NCI-H226 (cell line): Measurements from ENCODE around the gene KRTAP12-3.
"Not testable (repeated sequence)": the region's sequence is repeated elsewhere in the genome, so short reads cannot be mapped to it uniquely, and the experiment has no call there.

Experiments used
- DNase-seq: peaks from one replicate; pipeline ENCODE4 v3.0.0-alpha.2; 2015

The KRTAP12-3 gene

DNA sequence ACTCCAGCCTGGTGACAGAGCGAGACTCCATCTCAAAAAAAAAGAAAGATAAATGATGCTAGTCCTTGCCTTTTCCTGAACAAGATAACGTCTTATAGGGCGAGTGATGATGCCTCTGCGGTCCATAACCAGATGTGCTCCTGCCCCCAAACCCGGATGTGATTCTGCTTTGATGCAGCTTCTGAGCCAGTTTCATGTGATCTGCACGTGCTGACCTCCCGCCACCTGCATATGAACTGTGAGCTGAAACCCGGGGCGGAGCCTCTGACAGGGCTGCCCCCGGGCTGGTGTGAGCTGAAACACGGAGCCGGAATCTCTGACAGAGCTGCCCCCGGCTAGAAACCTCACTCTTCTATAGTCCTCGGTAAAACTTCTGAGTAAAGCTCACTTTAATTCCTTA lies 4.6 kb upstream of the KRTAP12-3 start:
- no peak for DNase-seq

DNA sequence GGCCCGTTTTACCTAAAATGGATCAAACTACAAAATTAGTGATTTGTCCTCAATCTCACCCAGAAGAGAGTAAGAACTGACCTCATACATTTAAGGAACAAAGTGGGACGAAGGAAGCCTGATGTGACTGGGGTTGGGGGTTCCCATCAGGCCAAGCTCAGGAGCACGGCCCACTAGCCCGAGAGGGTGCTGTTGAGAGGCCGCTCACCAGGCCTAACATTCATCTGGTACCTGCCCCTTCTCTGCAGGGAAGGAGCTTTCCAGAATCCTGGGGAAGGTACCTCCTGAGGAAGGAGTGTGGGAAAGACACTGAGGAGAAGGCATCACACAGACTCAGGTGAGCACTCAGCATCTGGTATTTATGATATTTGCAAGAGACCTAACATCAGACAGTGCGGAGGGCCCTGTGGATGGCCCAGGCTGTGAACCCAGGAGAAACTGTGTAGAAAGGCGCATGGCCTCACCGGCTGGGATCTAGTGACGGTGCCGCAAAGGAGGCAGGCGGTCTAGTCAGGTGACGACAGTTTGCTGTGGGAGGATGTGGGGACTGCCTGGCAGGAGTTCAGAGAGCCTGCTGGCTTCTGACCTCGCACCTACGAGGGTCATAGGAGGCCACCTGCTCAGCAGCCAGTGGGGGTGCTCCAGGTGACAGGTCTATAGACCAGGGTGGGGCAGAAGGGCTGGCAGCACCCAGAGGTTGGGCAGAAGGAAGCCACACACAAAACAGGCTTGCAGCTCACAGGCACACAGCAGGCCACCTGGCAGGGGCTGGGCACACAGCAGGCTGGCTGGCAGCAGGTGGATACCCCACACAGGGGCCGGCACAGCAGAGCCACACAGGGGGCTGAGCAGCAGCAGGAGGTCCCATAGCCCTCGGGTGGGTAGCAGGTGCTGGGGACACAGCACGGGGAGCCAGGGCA lies 3.8 kb upstream of the KRTAP12-3 start:
- DNase-seq: no peak

DNA sequence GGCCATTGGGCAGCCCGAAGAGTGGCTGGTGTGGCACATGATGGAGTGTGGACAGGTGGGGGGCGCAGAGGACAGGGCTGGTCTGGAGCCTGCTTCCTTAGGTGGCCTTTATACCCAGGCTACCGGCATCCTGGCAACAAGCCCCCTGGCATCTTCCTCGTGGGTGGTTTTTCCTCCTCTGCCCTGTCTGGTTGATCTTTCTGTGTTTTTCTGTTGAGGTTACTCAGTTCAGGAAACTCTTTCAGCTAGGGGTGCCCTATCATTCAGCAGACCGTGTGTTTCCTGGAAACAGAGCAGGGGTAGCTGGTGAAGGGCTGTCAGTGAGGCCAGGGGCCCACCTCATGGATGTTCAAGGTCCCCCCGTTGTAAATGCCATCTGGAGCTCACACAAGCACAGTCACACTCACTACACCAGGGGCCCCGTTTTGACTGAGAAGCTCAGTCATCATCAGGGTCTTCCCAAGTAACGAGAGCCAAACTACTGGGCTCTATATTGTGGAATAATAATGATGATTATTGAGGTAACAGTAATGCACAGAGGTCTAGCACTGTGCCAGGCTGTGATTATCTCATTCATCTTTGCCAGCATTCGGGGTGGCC lies 3.1 kb upstream of the KRTAP12-3 start, which contains the start of gene KRTAP12-4:
TSS of gene KRTAP12-4 (minus strand) at position 84 of the 600 bp plus-strand sequence. CDS start at position 39, 45 bp downstream.
- DNase-seq: no peak

DNA sequence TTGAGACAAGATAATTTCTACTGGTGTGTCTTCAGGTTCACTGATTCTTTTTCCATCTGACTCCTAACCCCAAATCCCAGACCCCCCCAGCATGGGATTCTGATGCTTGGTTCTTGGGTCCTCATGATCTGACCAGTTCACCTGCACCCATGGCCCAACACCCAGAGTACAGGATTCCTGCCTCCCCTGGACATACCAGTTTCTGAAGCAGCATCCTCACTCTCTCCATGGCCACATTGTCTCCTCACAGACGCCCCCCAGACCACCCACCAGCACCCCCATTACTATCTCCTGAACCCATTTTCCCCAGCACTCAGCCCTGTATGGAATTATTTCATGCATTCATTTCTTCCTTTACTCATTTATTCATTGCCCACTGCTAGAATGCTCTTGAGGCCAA lies 864 bp upstream of the KRTAP12-3 start:
- no peak for DNase-seq

DNA sequence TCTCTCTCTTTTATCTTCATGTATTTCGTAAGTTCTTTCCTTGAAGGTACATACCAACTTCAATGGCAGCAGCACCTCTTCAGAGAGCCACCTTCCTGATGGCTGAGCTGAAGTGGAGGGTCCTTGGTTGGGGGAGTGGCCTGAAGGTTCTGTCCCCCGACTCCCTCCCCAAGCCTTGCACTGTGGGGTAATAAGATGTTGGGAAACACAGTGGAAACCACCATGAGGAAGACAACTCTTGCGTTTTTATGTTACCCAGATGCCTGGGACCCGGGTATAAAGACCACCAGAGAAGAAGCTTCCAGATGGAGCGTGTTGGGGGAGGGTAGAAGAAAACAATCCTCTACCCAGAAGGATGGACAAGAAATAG lies 794 bp downstream of the KRTAP12-3 start:
- no peak for DNase-seq

DNA sequence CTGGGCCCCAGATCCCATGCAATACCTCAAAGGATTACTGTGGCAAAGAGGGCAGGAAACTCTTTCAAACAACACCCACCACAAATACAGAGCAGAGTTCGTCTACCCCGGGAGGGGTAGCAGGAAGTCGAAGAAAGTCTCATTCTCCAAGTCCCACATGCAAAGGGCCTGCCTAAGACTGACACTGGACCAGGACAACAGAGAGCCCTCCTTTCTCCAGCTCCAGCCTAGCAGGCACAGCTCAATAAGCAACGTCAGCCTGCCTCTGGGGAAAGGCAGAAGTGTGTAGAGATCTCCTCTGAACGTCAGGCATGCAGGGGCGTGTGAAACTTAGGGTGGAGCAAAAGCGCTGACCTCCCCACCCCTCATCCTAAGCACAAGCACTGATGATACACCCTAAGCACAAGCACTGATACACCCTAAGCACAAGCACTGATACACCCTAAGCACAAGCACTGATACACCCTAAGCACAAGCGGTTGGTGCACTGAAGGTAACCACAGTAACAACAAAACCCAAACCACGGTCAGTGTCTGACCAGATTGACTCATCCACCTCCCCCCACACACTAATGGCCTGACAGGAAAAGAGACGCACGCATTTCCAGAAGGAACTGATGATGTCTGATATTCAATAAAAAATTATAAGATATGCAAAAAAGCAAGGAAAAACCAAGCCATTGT lies 1.3 kb downstream of the KRTAP12-3 start:
- DNase-seq: peak; percentile 15

DNA sequence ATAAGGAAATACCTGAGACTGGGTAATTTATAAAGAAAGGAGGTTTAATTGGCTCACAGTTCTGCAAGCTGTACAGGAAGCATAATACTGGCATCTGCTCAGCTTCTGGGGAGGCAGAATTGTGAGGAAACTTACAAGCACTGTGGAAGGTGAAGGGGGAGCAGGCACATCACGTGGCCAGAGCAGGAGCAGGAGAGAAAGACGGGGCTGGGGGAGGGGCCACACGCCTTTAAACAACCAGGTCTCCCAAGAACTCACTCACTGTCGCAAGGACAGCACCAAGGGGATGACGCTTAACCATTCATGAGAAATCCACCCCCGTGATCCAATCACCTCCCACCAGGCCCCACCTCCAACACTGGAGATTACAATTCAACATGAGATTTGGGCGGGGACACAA lies 3.8 kb downstream of the KRTAP12-3 start:
- not testable (repeated sequence) for DNase-seq

DNA sequence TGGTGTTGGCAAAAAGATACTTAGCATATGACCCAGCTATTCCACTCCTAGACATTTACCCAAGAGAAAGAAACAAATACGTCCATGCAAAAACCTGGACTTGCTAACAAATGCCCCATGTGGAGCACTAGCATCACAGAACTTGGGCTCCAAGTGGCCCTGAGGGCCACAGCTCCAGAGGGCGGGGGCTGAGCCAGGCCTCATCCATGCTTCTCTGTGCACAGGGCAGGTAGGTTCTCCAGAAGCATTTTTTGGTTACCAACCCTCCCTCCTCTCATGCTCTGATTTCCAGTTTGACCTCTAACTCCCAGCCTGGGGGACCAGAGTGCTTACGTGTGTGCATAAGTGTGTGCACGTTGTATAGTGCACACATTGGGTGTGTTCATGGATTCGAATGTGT lies 7.0 kb downstream of the KRTAP12-3 start:
- DNase-seq: no peak

DNA sequence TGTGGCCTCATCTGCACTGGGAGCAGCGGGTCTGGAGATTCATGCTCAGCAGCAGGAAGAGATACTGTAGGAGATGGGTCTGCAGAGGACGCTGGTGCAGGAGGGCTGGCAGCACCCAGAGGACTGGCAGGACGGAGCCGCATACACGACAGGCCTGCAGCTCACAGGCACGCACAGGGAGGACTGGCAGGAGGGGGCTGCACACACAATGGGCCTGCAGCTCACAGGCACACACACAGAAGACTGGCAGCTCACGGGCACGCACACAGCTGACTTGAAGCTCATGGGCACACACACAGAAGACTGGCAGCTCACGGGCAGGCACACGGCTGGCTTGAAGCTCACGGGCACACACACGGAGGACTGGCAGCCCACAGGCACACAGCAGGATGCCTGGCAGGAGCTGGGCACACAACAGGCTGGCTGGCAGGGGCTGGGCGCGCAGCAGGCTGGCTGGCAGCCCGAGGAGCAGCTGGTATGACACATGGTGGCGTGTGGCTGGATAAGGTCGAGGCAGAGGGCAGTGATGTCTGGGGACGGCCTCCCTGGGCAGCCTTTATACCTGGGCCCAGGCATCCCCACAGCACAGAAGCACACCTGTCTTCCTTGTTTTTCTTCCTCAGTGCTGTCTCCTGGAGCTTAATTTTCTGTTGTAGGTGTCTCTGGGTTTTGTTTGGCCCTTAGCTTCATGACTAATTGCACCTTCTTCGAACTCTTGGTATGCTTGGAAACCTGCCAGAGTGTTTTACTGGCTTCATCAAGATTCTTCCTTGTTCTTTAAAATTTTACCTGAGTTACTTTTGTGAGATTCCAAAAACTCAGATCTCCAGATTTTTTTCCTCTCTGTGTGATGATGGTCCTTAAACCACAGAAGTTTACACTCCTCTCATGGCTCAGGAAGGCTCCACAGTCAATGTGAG lies 8.9 kb downstream of the KRTAP12-3 start, which contains the start of gene KRTAP12-2:
TSS of gene KRTAP12-2 (minus strand) at position 527 of the 920 bp plus-strand sequence. CDS start at position 486, 41 bp downstream.
- no peak for DNase-seq

DNA sequence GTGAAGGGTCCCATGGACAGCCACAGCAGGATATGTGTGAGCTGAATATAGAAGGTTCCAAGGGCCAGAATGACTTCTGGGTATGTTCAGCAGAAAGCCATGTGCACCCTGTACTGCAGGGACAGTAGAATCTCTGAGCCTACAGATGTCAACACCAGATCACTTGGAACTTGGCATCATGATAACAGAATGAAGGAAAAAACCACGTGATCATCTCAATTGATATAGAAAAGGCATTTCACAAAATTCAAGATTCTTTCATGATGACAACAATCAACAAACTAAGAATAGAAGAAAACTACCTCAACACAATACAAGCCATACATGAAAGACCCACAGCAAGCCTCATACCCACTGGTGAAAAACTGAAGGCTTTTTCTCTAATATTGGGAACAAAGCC lies 9.9 kb downstream of the KRTAP12-3 start:
- no peak for DNase-seq

DNA sequence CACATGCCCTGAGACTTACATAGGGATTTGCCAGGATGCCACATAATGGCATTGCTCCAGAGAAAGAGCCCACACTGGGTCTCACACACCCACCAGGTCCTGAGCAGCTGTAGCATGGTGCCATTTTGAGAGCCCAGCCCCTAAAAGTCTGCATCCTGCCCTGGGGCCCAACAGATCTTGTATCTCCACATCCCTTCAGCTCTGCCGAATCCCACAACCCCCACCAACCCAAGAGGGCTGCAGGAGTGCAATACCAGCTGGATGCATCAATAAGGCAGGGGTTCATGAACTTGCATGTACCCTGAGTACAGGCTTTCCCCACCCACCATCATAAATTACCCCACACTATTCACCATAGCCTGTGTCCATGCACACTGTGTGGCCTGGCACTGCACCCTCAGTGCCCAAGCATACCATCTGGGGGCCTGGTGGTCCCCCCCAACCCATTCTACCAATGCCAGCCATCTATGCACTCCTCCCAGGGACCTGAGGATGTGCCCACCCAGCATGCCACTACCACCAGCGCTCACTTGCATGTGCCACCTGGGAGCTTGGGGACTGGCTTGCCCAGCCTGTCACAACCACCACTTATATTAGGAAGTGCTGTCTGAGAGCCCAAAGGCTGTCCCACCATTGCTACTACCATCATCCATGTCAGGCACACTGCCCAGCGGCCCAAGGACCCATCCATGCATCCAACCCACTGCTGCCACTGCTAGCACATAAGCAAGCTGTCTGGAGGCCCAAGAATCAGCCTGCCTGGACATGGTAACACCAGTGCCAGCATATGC lies 13.1 kb downstream of the KRTAP12-3 start:
- DNase-seq: no peak

DNA sequence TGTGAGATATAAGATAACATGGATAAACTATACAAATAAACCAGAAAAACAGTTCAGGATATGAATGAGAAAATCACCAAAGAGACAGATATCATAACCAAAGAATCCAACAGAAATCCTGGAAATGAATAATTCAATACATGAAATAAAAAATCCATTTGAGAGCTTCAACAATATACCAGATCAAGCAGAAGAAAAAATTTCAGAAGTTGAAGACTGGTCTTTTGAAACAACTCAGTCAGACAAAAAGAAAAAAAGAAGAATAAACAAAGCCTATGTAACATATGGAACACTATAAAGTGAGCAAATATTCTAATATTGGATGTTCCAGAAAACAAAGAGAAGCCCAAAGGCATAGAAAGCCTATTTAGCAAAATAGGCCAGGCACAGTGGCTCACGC lies 14.2 kb downstream of the KRTAP12-3 start:
- no peak for DNase-seq

DNA sequence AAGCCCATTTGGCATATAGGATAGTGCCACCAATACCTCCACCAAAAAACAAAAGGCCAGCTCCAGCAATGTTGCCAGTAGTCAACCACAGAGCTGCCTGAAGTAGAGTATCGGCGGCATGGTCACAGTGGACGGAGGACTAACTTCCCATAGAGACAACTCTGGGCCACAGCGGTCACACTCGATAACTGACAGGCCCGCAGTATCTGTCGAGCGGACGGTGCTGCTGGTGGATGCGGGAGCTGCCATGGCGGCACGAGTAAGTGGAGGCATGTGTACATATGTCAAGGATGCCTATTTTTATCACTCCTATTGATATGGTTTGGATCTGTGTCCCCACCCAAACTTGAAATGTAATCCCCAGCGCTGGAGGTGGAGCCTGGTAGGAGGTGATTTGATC lies 20.1 kb downstream of the KRTAP12-3 start:
- no peak for DNase-seq

DNA sequence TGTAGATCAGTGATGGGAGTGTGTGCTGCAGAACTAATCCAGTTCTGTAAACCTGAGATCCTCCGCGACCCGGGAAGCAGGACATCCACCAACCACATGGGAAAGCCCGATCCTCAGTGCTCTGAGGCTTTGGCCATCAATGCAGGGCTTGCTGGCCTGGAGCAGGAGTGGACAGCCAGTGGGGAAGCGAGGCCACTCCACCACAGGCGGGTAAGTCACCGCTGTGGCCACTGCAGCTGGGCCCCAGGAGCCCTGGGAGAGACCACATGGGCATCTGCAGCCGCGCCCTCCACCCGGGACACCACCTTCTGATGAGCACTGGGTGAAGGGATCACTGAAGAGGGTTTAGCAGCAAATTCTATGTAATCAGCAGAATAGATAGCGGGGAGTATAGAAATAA lies 23.4 kb downstream of the KRTAP12-3 start:
- no peak for DNase-seq

DNA sequence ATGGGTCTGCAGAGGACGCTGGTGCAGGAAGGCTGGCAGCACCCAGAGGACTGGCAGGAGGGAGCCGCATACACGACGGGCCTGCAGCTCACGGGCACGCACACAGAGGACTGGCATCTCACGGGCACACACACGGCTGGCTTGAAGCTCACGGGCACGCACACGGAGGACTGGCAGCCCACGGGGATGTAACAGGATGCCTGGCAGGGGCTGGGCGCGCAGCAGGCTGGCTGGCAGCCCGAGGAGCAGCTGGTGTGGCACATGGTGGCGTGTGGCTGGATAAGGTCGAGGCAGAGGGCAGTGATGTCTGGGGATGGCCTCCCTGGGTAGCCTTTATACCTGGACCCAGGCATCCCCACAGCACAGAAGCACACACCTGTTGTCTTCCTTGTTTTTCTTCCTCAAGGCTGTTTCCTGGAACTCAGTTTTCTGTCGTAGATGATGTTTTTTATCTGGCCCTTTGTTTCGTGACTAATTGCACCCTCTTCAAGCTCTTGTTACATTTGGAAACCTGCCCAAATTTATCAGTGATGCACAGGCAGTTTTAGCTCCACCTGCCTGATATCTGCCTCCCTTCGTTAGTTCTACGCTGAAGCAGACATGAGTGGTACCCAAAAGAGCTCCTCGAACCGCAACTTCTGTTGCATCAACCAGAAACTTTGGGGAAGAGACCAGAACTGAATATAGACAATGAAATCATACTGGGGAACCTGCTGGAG lies 24.3 kb downstream of the KRTAP12-3 start, which contains the start of gene KRTAP12-1:
TSS of gene KRTAP12-1 (minus strand) at position 303 of the 719 bp plus-strand sequence. CDS start at position 263, 40 bp downstream.
- no peak for DNase-seq

DNA sequence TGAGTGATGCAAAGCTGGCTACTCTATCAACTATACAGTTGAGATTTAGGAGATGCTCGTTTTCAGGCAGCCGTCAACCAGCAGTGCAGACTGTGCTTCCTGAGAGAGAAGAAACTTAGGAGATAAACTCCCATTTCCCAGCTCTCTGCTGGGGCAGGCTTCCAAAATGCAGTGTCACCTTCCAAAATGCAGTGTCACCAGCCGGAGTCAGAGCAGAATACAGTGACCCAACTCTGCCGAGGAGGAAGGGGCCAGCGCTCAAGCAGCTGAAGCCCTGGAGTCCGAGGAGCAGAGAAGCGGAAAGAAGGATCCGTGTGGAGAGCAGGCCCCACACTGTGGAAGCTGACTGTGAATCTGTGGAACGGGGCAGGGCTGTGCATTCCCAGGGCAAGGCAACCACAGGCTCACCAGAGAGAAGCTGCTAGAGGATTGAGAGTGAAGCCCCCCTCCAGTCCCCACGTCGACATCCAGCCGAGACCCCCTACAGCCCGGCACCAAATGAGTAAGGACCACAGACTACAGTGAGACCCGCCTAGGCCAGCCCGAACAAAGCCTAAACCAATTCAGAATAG lies 24.9 kb downstream of the KRTAP12-3 start:
- no peak for DNase-seq

DNA sequence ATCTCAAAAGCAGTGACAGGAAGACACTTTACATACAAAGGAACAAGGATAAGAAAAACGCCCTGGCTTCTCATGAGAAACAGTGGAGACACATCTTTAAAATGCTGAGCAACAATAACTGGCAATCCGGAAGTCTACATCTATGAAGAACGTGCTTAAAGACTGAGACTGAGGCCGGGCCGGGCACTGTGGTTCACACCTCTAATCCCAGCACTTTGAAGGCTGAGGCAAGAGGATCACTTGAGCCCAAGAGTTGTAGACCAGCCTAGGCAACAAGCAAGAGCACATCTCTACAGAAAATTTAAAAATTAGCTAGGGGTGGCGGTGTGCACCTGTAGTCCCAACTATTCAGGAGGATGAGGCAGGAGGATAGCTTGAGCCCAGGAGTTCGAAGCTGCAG lies 26.3 kb downstream of the KRTAP12-3 start:
- no peak for DNase-seq

DNA sequence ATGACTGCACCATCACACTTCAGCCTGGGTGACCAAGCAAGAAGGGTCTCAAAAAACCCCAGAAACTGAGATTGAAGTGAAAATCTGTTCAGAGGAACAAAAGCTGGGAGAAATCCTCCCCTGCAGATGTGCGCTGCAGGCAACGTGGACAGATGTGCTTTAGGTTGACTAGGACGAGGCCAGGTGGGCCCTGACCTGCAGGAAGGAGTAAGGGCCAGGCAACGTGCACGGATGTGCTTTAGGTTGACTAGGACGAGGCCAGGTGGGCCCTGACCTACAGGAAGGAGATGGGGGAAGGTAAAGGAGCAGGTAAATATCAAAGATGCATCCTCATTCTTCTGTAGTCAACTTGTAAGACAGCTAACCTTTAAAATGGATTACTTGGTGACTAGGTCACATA lies 26.8 kb downstream of the KRTAP12-3 start:
- no peak for DNase-seq

DNA sequence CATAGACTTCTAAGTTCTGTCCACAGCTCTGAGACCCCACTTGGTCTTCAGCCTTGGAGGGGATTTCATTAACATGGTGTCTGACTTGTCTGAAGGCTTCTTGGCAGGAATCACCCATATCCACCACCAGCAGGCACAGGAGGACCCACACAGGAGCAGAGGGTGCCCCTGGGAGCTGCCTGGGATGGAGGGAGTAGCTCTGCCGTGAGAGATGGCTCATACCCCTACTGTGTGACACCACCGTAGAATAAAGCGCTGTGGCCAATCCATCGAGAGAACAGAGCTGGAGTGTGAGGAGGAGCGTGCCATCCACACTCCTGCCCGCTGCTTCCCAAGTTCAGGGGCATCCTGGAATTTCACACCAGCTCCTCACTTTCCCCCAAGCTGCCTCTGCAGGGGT lies 27.3 kb downstream of the KRTAP12-3 start:
- DNase-seq: not testable (repeated sequence)

DNA sequence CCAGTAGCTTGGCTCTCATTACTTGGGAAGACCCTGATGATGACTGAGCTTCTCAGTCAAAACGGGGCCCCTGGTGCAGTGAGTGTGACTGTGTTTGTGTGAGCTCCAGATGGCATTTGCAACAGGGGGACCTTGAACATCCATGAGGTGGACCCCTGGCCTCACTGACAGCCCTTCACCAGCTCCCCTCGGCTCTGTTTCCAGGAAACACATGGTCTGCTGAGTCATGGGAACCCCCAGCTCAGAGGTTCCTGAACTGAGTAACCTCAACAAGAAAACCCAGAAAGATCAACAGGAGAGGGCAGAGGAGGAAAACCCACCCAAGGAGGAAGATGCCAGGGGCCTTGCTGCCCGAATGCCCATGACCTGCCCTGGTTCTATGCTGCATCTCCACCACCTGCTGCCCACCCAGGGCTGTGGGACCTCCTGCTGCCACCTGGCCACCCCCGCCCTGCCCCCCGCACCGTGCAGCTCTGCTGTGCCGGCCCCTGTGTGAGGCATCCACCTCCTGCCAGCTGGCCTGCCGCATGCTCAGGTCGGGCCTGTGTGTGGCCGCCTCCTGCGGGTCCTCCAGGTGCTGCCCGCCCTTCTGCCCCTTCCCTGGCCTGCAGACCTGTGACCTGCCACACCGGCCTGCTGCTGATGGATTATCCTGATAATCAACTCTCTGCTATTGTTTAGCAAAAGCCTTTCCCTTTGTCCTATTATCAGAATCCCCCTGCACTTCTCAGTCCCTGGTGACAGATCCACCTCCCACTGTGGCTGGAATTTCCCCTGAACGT lies 28.5 kb downstream of the KRTAP12-3 start:
- DNase-seq: no peak
